ENCODE data around the gene RAI1.

RAI1 gene

GRCh38 chr17:17701658-17702057, 20.4 kb downstream of the RAI1 start:
- DNase-seq, result no peak

- no peak for DNase-seq
Observed at GRCh38 chr17:17702449-17703139, 21.3 kb downstream of the RAI1 start.

- no peak for DNase-seq
Observed at GRCh38 chr17:17703140-17703919, 22.1 kb downstream of the RAI1 start.

- no peak for DNase-seq
Observed at GRCh38 chr17:17704931-17705330, 23.7 kb downstream of the RAI1 start.

- DNase-seq, result no peak
Observed at GRCh38 chr17:17706140-17707060, 25.1 kb downstream of the RAI1 start.

GRCh38 chr17:17708295-17708694, 27.0 kb downstream of the RAI1 start:
- DNase-seq, result no peak

- no peak for DNase-seq
Observed at GRCh38 chr17:17708816-17709215, 27.6 kb downstream of the RAI1 start.

GRCh38 chr17:17709815-17710321, 28.6 kb downstream of the RAI1 start:
- no peak for DNase-seq

GRCh38 chr17:17710355-17710727, 29.1 kb downstream of the RAI1 start:
- no peak for DNase-seq

- no peak for DNase-seq
Observed at GRCh38 chr17:17710728-17711541, 29.7 kb downstream of the RAI1 start.

GRCh38 chr17:17711641-17712162, 30.4 kb downstream of the RAI1 start:
- no peak for DNase-seq

GRCh38 chr17:17712268-17712924, 31.1 kb downstream of the RAI1 start:
- no peak for DNase-seq

- no peak for DNase-seq
Observed at GRCh38 chr17:17713839-17714238, 32.6 kb downstream of the RAI1 start.

- no peak for DNase-seq
Observed at GRCh38 chr17:17714261-17714866, 33.1 kb downstream of the RAI1 start.

GRCh38 chr17:17714879-17715278, 33.6 kb downstream of the RAI1 start:
- DNase-seq, result no peak

GRCh38 chr17:17716837-17717523, 35.7 kb downstream of the RAI1 start:
- no peak for DNase-seq

- no peak for DNase-seq
Observed at GRCh38 chr17:17718251-17718650, 37.0 kb downstream of the RAI1 start.

GRCh38 chr17:17719199-17719940, 38.1 kb downstream of the RAI1 start:
- DNase-seq, result no peak

GRCh38 chr17:17719966-17720543, 38.8 kb downstream of the RAI1 start:
- DNase-seq, result no peak
